HG03432 (cell line): ENCODE data around the gene JADE2.
"Not testable (repeated sequence)": the region's sequence is repeated elsewhere in the genome, so short reads cannot be mapped to it uniquely, and the experiment has no call there.

ENCODE experiments used
- ATAC-seq: cut with Tn5 transposase; IDR thresholded peaks from one replicate; pipeline ENCODE4 v1.9.1; 2021; ENCODE audit warnings: mild to moderate bottlenecking, moderate library complexity; ENCODE audit not compliant: unreplicated experiment

JADE2 gene

GRCh38 chr5:134582941-134583340 lies 57.5 kb downstream of the JADE2 start:
- ATAC-seq = no peak

- no peak for ATAC-seq
These were observed 58.3 kb downstream of the JADE2 start for GRCh38 chr5:134583766-134584165.

- ATAC-seq = no peak
These were observed 59.2 kb downstream of the JADE2 start for GRCh38 chr5:134584662-134585061.

- no peak for ATAC-seq
These were observed 60.5 kb downstream of the JADE2 start for GRCh38 chr5:134585966-134586365.

GRCh38 chr5:134586866-134587524 lies 61.5 kb downstream of the JADE2 start:
- ATAC-seq = peak; percentile 80

GRCh38 chr5:134590992-134591659 lies 65.7 kb downstream of the JADE2 start:
- no peak for ATAC-seq

GRCh38 chr5:134592141-134592746 lies 66.8 kb downstream of the JADE2 start:
- no peak for ATAC-seq

- ATAC-seq = no peak
These were observed 68.9 kb downstream of the JADE2 start for GRCh38 chr5:134594336-134594735.

GRCh38 chr5:134594797-134595457 lies 69.5 kb downstream of the JADE2 start:
- peak; percentile 75 for ATAC-seq

- no peak for ATAC-seq
These were observed 70.0 kb downstream of the JADE2 start for GRCh38 chr5:134595458-134595838.

- ATAC-seq = not testable (repeated sequence)
These were observed 74.3 kb downstream of the JADE2 start for GRCh38 chr5:134599820-134600219.

GRCh38 chr5:134600600-134600999 lies 75.1 kb downstream of the JADE2 start:
- no peak for ATAC-seq

GRCh38 chr5:134603059-134603458 lies 77.6 kb downstream of the JADE2 start:
- ATAC-seq = peak; percentile 52

GRCh38 chr5:134604908-134605307 lies 79.4 kb downstream of the JADE2 start:
- ATAC-seq = no peak

GRCh38 chr5:134606726-134607125 lies 81.3 kb downstream of the JADE2 start:
- ATAC-seq = no peak

- ATAC-seq = no peak
These were observed 83.1 kb downstream of the JADE2 start for GRCh38 chr5:134608555-134608954.

- peak; percentile 58 for ATAC-seq
These were observed 83.9 kb downstream of the JADE2 start for GRCh38 chr5:134609232-134609851.

- no peak for ATAC-seq
These were observed 85.3 kb downstream of the JADE2 start for GRCh38 chr5:134610725-134611124.

- ATAC-seq = no peak
These were observed 86.0 kb downstream of the JADE2 start for GRCh38 chr5:134611515-134611914.

GRCh38 chr5:134614450-134615085 lies 89.1 kb downstream of the JADE2 start:
- no peak for ATAC-seq

GRCh38 chr5:134620634-134621033 lies 95.2 kb downstream of the JADE2 start:
- no peak for ATAC-seq
